Mucosa of stomach (tissue), 1 donor: ENCODE results near the gene IFITM1.
"Not testable (repeated sequence)": the region's sequence is repeated elsewhere in the genome, so short reads cannot be mapped to it uniquely, and the experiment has no call there.

ENCODE experiments used
- H3K27me3 ChIP-seq: one replicate; pipeline ENCODE4 v1.7.0; 2013; ENCODE audit warnings: mild to moderate bottlenecking, low read length; ENCODE audit not compliant: control insufficient read depth, insufficient read depth
- H3K36me3 ChIP-seq: one replicate; pipeline ENCODE4 v1.7.0; 2013; ENCODE audit warnings: low read length; ENCODE audit not compliant: control insufficient read depth, insufficient read depth
- H3K4me1 ChIP-seq: one replicate; pipeline ENCODE4 v1.7.0; 2013; ENCODE audit warnings: mild to moderate bottlenecking, low read length; ENCODE audit not compliant: control insufficient read depth, insufficient read depth
- H3K4me3 ChIP-seq: one replicate; pipeline ENCODE4 v1.7.0; 2013; ENCODE audit warnings: low read length
- H3K9ac ChIP-seq: one replicate; pipeline ENCODE4 v1.7.0; 2013; ENCODE audit warnings: mild to moderate bottlenecking, low read length, moderate library complexity
- H3K9me3 ChIP-seq: one replicate; pipeline ENCODE4 v1.7.0; 2013; ENCODE audit warnings: mild to moderate bottlenecking, low read length, moderate library complexity; ENCODE audit not compliant: control insufficient read depth
- donor health status: Pancreatic carcinoma.

The IFITM1 gene

GRCh38 chr11:309979-310572 is 3.8 kb upstream of the IFITM1 start:
- not testable (repeated sequence) for H3K4me3 ChIP-seq

DNA sequence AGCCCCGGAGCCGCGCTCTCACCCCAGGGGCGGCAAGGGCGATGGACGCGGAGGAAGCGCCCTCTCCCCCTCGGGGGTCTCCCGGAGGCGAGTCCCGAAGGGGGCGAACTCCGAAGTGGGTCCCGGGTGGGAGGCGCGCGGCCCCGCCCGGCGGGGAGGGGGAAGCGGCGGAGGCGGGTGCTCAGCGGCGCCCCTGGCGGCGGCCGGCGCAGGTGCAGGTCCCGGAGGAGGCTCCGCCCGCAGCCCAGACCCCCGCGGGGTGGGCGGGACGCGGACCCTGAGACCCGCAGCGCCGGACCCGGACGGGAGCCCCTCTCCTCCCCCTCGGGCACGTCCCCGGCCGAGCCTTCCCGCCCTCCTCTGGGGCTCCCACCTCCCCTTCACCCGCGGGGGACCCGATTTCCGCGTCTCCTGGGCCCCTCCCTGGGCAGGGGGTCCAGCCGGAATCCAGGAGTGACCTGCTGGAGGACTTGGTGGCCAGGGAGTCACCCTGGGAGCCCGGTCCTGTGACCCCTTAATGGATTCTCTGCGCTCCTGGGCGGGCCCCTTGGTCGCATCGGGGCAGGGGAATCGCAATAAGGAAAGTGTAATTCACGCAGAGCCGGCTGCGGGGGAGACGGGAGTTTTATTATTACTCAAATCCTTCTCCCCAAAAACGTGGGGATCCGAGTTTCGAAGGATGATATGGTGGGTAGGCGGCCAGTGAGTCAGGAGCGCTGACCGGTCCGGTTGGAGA is 2.7 kb upstream of the IFITM1 start:
- H3K4me3 ChIP-seq, H3K9me3 ChIP-seq, H3K9ac ChIP-seq, H3K36me3 ChIP-seq: not testable (repeated sequence)
- Histone ChIP-seq H3K4me1 (peaks cover 17% of the 10 kb centered on the region), H3K27me3 (peaks cover 33% of the 10 kb centered on the region)

More at GRCh38 chr11:309979-310572, 3.8 kb upstream of the IFITM1 start:
- Histone ChIP-seq H3K9ac (peak overlapping the region; percentile 24), H3K4me1 (peaks cover 14% of the 10 kb centered on the region), H3K27me3 (peaks cover 22% of the 10 kb centered on the region)
- not testable (repeated sequence) for H3K9me3 ChIP-seq, H3K36me3 ChIP-seq

DNA sequence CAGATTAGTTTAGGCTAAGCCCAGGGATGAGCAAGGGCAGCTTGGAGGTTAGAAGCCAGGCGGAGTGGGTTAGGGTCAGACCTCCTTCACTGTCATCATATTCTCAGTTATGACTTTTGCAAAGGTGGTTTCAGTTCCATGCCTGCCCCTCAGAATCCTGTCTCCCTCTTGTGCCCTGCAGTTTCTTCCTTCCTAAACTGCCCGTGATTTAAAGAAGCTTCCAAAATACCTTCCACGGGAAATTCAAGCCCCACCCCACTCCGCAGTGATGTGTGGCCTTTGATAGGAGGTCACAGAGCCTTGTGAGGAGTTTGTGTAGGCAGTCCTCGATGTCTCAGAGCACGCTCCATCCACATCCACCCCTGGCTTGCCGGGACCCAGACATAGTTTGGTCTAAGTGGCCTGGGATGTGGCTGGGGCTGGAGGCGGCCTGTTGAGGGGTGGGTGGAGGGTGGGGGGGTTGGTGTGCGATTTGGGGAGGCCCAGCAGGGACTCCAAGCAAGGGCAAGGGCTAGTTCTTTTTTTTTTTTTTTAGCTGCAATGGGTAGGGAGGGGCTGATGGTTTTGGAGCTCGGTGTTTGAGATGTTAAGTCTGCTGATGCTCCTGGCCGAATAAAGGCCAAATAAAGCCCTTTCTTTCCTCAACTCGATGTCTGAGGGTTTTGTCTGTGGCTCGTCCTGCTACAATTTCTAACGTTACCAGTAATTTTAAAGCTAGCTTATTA is 1.6 kb upstream of the IFITM1 start:
- no peaks in the 10 kb centered on the region for H3K9me3 ChIP-seq
- H3K4me3 ChIP-seq, result no peak overlapping the region
- peaks cover 44% of the 10 kb centered on the region for H3K27me3 ChIP-seq
- H3K4me1 ChIP-seq, result peaks cover 12% of the 10 kb centered on the region
- H3K36me3 ChIP-seq, result no peaks in the 10 kb centered on the region
- no peak overlapping the region for H3K9ac ChIP-seq

DNA sequence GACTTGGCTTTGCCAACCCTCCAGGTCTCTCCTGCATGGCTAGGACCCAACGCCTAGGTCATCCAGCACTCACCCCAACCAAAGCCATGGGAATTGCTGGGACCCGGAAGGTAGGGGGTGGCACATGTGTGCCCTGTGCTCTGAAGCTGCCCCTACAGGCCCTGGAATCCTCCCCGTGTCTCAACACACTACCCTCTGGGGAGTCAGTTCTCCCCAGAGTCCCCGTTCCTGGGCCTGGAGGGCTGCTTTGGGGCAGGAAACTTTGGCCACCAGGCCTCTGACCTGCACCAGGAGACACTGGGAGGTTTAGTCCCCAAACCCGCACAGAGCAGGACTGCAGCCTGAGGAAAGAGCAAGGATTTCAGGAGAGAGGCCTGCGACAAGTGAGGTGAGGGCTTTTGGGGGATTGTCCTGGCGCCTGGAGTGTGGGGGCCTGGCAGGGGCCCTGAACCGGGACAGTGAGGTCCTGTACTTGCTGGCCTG is 495 bp upstream of the IFITM1 start:
- Histone ChIP-seq H3K4me1 (peaks cover 12% of the 10 kb centered on the region), H3K4me3 (no peak overlapping the region)

GRCh38 chr11:314554-314875 is 675 bp downstream of the IFITM1 start:
- H3K9me3 ChIP-seq, H3K4me1 ChIP-seq, H3K36me3 ChIP-seq, H3K4me3 ChIP-seq: not testable (repeated sequence)
- H3K9ac ChIP-seq, result peak overlapping the region; percentile 47
- H3K27me3 ChIP-seq, result peaks cover 45% of the 10 kb centered on the region

More for the DNA sequence above, 495 bp upstream of the IFITM1 start:
- H3K9ac ChIP-seq, result peak overlapping the region; percentile 32
- no peaks in the 10 kb centered on the region for H3K9me3 ChIP-seq
- peaks cover 49% of the 10 kb centered on the region for H3K27me3 ChIP-seq
- H3K36me3 ChIP-seq, result no peaks in the 10 kb centered on the region

DNA sequence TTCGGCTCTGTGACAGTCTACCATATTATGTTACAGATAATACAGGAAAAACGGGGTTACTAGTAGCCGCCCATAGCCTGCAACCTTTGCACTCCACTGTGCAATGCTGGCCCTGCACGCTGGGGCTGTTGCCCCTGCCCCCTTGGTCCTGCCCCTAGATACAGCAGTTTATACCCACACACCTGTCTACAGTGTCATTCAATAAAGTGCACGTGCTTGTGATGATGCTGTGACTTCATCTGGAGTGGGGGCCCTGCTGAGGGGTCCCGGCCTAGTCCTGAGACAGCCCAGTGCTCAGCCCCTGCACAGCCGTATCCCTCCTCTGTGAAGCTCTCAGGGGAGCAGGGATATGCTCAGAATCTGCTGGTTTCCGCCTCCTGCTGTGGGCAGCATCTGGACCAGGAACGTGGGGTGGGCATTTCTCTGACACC is 1.2 kb downstream of the IFITM1 start:
- H3K9me3 ChIP-seq, result no peaks in the 10 kb centered on the region
- H3K36me3 ChIP-seq, result no peaks in the 10 kb centered on the region
- H3K27me3 ChIP-seq, result peaks cover 43% of the 10 kb centered on the region
- H3K4me1 ChIP-seq, result peaks cover 8% of the 10 kb centered on the region
- peak overlapping the region; percentile 47 for H3K9ac ChIP-seq
- H3K4me3 ChIP-seq, result no peak overlapping the region

GRCh38 chr11:315516-315994 is 1.7 kb downstream of the IFITM1 start:
- Histone ChIP-seq H3K4me1 (peaks cover 8% of the 10 kb centered on the region), H3K36me3 (no peaks in the 10 kb centered on the region), H3K27me3 (peaks cover 43% of the 10 kb centered on the region), H3K9ac (peak overlapping the region; percentile 47), H3K4me3 (no peak overlapping the region), H3K9me3 (no peaks in the 10 kb centered on the region)

GRCh38 chr11:316031-316701 is 2.3 kb downstream of the IFITM1 start:
- Histone ChIP-seq H3K27me3 (peaks cover 43% of the 10 kb centered on the region), H3K36me3 (no peaks in the 10 kb centered on the region), H3K9me3 (no peaks in the 10 kb centered on the region), H3K9ac (peak overlapping the region; percentile 1), H3K4me3 (no peak overlapping the region), H3K4me1 (peaks cover 8% of the 10 kb centered on the region)

GRCh38 chr11:316891-317301 is 3.1 kb downstream of the IFITM1 start:
- Histone ChIP-seq H3K27me3 (peaks cover 40% of the 10 kb centered on the region), H3K4me3 (no peak overlapping the region), H3K4me1 (peaks cover 8% of the 10 kb centered on the region), H3K9ac (peak overlapping the region; percentile 1), H3K36me3 (no peaks in the 10 kb centered on the region), H3K9me3 (no peaks in the 10 kb centered on the region)

GRCh38 chr11:317668-318404 is 4.0 kb downstream of the IFITM1 start:
- H3K27me3 ChIP-seq, result peaks cover 34% of the 10 kb centered on the region
- H3K9ac ChIP-seq, H3K9me3 ChIP-seq, H3K4me3 ChIP-seq, H3K4me1 ChIP-seq, H3K36me3 ChIP-seq: not testable (repeated sequence)

DNA sequence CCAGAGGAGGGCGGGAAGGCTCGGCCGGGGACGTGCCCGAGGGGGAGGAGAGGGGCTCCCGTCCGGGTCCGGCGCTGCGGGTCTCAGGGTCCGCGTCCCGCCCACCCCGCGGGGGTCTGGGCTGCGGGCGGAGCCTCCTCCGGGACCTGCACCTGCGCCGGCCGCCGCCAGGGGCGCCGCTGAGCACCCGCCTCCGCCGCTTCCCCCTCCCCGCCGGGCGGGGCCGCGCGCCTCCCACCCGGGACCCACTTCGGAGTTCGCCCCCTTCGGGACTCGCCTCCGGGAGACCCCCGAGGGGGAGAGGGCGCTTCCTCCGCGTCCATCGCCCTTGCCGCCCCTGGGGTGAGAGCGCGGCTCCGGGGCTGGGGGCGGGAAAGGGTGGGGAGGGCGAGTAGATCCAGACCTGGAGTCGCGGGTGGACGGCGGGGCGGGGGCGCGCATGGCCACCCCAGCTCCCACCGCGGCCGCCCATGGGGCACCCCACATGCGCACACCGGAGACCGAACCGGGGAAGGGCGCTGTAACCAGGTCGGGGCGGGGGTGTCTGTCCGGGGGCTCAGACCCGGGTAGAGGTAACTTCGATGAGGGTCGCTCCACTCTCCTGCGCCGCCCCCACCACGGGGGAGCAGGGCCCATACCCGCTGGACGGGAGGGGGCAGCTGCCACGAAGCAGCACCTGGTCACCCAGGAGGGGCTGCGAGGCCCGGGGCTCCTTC is 4.7 kb downstream of the IFITM1 start:
- H3K36me3 ChIP-seq, H3K9ac ChIP-seq, H3K9me3 ChIP-seq, H3K4me3 ChIP-seq, H3K4me1 ChIP-seq: not testable (repeated sequence)
- H3K27me3 ChIP-seq, result peaks cover 34% of the 10 kb centered on the region
